Esophagus (tissue), 2 donors: ENCODE data around the gene LDLRAD1. TPM values are rescaled to one million over a fixed set of nuclear protein-coding genes. Genes with fewer than 3 reads are reported as not detected.
"Not testable (repeated sequence)": the region's sequence is repeated elsewhere in the genome, so short reads cannot be mapped to it uniquely, and the experiment has no call there.

ENCODE experiments used
- H3K27ac ChIP-seq, 2 donors: one replicate each; pipeline ENCODE4 v1.5.1; 2013; ENCODE audit warnings: low read depth in 2 of 2, mild to moderate bottlenecking in 2 of 2, inconsistent platforms in 1 of 2, low read length in 1 of 2, moderate library complexity in 1 of 2
- H3K27me3 ChIP-seq, 2 donors: one replicate each; pipeline ENCODE4 v1.6.1; 2013; ENCODE audit warnings: low read length in 2 of 2, control low read depth in 1 of 2, mild to moderate bottlenecking in 1 of 2; ENCODE audit not compliant: insufficient read depth in 2 of 2, control insufficient read depth in 1 of 2
- H3K36me3 ChIP-seq, 2 donors: one replicate each; pipeline ENCODE4 v1.6.1; 2013; ENCODE audit warnings: low read length in 1 of 2; ENCODE audit not compliant: control insufficient read depth in 2 of 2, insufficient read depth in 2 of 2
- H3K4me1 ChIP-seq, 2 donors: one replicate each; pipeline ENCODE4 v1.6.1; 2013; ENCODE audit warnings: low read length in 1 of 2; ENCODE audit not compliant: control insufficient read depth in 2 of 2, insufficient read depth in 2 of 2
- H3K4me3 ChIP-seq, 2 donors: one replicate each; pipeline ENCODE4 v1.5.1; 2013; ENCODE audit warnings: low read length in 2 of 2, mild to moderate bottlenecking in 2 of 2, low read depth in 1 of 2, moderate library complexity in 1 of 2
- H3K9me3 ChIP-seq, 2 donors: one replicate each; pipeline ENCODE4 v1.6.1; 2013; ENCODE audit warnings: mild to moderate bottlenecking in 2 of 2, low read depth in 1 of 2, low read length in 1 of 2, moderate library complexity in 1 of 2; ENCODE audit not compliant: control insufficient read depth in 2 of 2, insufficient read depth in 1 of 2
- WGBS, 2 donors: extraction: QIAGEN DNeasy Blood & Tissue Kit; methylation state at CpG; one replicate each; pipeline ENCODE4 v1.1.7; 2013; 5-methylcytosine and 5-hydroxymethylcytosine counted together
- polyA plus RNA-seq, 2 donors: library from polyadenylated mRNA; stranded (reverse); fragments of 200-250 nt; gene quantifications; one replicate each; pipeline ENCODE4 v1.2.3, GENCODE V29; 2013
- donor health status: healthy with polysubstance abuse.
- donor health status: Bipolar disorder and iron deficiency.

LDLRAD1 gene
- polyA plus RNA-seq, 2 donors = 0.31 to 0.35 TPM

DNA sequence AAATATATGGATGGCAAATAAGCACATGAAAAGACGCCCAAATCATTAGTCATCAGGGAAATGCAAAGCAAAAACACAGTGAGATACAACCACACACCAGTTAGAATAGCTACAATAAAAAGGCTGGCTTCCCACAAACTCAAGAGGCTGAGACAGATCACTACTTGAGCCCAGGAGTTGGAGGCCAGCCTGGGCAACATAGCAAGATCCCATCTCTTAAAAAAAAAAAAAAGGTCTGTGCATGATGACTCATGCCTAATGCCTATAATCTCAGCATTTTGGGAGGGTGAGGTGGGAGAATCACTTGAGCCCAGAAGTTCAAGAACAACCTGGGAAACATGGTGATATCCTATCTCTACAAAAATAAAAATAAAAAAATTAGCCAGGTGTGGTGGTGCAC, 19.8 kb downstream of the LDLRAD1 start:
- Histone ChIP-seq H3K27me3 (no peaks in the 10 kb centered on the region), H3K36me3 (no peaks in the 10 kb centered on the region)
- WGBS, 2 donors = 84 to 89% methylated on average over 1 of the region's 1 CpG

GRCh38 chr1:53995683-53996082, 22.3 kb downstream of the LDLRAD1 start:
- no peaks in the 10 kb centered on the region for H3K36me3 ChIP-seq
- no peaks in the 10 kb centered on the region for H3K9me3 ChIP-seq
- H3K27me3 ChIP-seq = no peaks in the 10 kb centered on the region
- no peak overlapping the region for H3K27ac ChIP-seq
- 92 to 97% methylated on average over 1 of the region's 1 CpG for WGBS, 2 donors
- no peaks in the 10 kb centered on the region for H3K4me1 ChIP-seq
- no peak overlapping the region for H3K4me3 ChIP-seq

More for the DNA sequence above, 19.8 kb downstream of the LDLRAD1 start:
- Histone ChIP-seq H3K4me1 (no peaks in the 10 kb centered on the region), H3K4me3 (no peak overlapping the region), H3K27ac (no peak overlapping the region), H3K9me3 (no peaks in the 10 kb centered on the region)

GRCh38 chr1:53994516-53994915, 23.5 kb downstream of the LDLRAD1 start:
- not testable (repeated sequence) for H3K4me3 ChIP-seq, H3K9me3 ChIP-seq, H3K27ac ChIP-seq, H3K4me1 ChIP-seq, H3K27me3 ChIP-seq, H3K36me3 ChIP-seq
- 82 to 95% methylated on average over 2 of the region's 2 CpGs for WGBS, 2 donors

- no peaks in the 10 kb centered on the region for H3K27me3 ChIP-seq
- WGBS, 2 donors = 65 to 83% methylated on average over 4 of the region's 4 CpGs
- H3K9me3 ChIP-seq = no peaks in the 10 kb centered on the region
- H3K4me1 ChIP-seq = no peaks in the 10 kb centered on the region
- H3K4me3 ChIP-seq = no peak overlapping the region
- H3K36me3 ChIP-seq = no peaks in the 10 kb centered on the region
- no peak overlapping the region for H3K27ac ChIP-seq
These were observed 25.7 kb downstream of the LDLRAD1 start for GRCh38 chr1:53992085-53992874.

- 78 to 80% methylated on average over 2 of the region's 2 CpGs for WGBS, 2 donors
- no peaks in the 10 kb centered on the region for H3K4me1 ChIP-seq
- H3K4me3 ChIP-seq = no peak overlapping the region
- H3K9me3 ChIP-seq = no peaks in the 10 kb centered on the region
- no peak overlapping the region for H3K27ac ChIP-seq
- no peaks in the 10 kb centered on the region for H3K36me3 ChIP-seq
- no peaks in the 10 kb centered on the region for H3K27me3 ChIP-seq
These were observed 30.1 kb downstream of the LDLRAD1 start for GRCh38 chr1:53987880-53988279.

GRCh38 chr1:53986458-53986857, 31.5 kb downstream of the LDLRAD1 start:
- Histone ChIP-seq H3K27ac (no peak overlapping the region), H3K9me3 (no peaks in the 10 kb centered on the region), H3K36me3 (no peaks in the 10 kb centered on the region), H3K27me3 (no peaks in the 10 kb centered on the region), H3K4me3 (no peak overlapping the region), H3K4me1 (no peaks in the 10 kb centered on the region)
- 85 to 92% methylated on average over 3 of the region's 3 CpGs for WGBS, 2 donors

GRCh38 chr1:53984726-53985125, 33.3 kb downstream of the LDLRAD1 start:
- Histone ChIP-seq H3K27me3 (no peaks in the 10 kb centered on the region), H3K9me3 (no peaks in the 10 kb centered on the region), H3K4me3 (no peak overlapping the region), H3K4me1 (no peaks in the 10 kb centered on the region), H3K36me3 (no peaks in the 10 kb centered on the region), H3K27ac (no peak overlapping the region)

DNA sequence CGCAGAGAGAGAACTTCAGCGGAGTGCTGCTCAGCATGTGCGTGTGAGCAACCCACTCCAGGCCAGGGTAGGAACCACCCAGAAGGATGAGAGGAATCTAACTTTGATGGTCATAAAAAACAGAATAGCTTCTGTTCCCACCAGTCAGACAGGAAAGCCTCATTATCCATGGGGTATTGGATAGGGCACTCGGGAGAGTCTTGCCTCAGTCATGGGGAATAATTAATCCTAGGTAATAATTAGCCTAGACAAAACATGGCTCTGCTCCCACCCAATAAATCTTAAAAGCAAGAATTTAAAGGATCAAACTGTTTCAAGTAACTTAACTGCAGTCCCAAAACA, 35.3 kb downstream of the LDLRAD1 start:
- no peaks in the 10 kb centered on the region for H3K27me3 ChIP-seq
- no peaks in the 10 kb centered on the region for H3K36me3 ChIP-seq
- H3K9me3 ChIP-seq = no peaks in the 10 kb centered on the region
- H3K4me1 ChIP-seq = no peaks in the 10 kb centered on the region
- no peak overlapping the region for H3K4me3 ChIP-seq
- H3K27ac ChIP-seq = peak overlapping the region; percentile 26 to 61
- 29 to 32% methylated on average over 4 of the region's 4 CpGs for WGBS, 2 donors

DNA sequence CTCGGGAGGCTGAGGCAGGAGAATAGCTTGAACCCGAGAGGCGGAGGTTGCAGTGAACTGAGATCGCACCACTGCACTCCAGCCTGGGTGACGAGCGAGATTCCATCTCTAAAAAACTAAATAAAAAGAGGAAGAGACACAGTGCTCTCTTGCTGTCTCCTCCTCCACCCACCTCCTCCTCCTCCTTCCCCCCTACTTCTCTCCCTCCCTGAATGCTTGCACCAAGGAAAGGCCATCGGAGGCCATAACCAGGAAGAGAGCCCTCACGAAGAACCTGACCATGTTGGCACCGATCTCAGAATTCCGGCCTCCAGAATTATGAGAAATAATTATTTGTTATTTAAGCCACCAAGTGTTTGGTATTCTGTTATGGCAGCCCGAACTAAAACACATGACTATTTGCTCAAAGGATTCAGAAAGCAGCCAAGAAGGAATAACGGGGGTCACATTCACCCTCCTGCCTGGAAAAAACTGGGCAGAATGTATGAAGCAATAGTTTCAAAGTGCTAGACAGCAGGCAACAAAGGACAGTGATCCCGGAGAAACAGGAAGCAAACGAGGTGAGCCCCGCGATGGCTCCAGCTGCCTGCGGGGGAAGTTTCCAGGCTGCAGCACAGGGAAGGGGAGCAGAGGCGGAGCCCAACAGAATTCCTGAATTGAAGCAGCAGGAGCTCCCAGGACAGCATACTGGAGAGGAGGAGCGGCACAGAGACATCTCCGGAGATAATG, 35.8 kb downstream of the LDLRAD1 start:
- WGBS, 2 donors = 38 to 46% methylated on average over 20 of the region's 20 CpGs
- H3K9me3 ChIP-seq = no peaks in the 10 kb centered on the region
- no peak overlapping the region for H3K4me3 ChIP-seq
- H3K4me1 ChIP-seq = no peaks in the 10 kb centered on the region
- H3K27me3 ChIP-seq = no peaks in the 10 kb centered on the region
- H3K36me3 ChIP-seq = no peaks in the 10 kb centered on the region
- peak overlapping the region; percentile 26 to 61 for H3K27ac ChIP-seq

DNA sequence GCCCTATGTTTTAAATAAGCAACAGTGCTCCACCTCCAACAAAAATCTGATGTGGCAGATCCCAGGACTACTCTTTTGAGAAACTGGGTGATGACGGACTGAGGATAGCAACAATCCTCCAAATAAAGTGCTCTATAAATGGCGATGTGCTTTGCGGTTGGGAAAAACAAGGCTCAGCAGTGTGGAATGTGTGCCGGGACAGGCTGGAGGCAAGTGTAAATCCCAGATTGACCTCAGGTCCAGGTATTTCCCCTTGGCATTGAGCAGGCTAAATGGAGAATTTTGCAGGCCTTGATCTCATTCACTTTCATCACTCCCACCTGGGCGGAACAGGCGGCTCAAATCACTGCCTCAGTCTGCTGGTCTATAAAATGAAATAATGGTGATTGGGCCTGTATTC, 36.8 kb downstream of the LDLRAD1 start:
- Histone ChIP-seq H3K27ac (peak overlapping the region in 1 of 2 donors; percentile 47), H3K36me3 (no peaks in the 10 kb centered on the region), H3K9me3 (no peaks in the 10 kb centered on the region), H3K4me3 (no peak overlapping the region), H3K4me1 (no peaks in the 10 kb centered on the region), H3K27me3 (no peaks in the 10 kb centered on the region)
- 88 to 90% methylated on average over 6 of the region's 6 CpGs for WGBS, 2 donors
